OCI-LY7 (cell line): ENCODE measurements around the gene COX8A. TPM values are rescaled to one million over a fixed set of nuclear protein-coding genes. Genes with fewer than 3 reads are reported as not detected.
A peak's percentile ranks its signal among the peaks of the same experiment; 100 is the strongest.

Experiments
- BruUV-seq: library from RNA; stranded (reverse); fragments of 400-500 nt; replicated peaks from 2 replicates; lab custom pipeline; 2021; lab: Mats Ljungman, UMichigan
- CTCF ChIA-PET: fragments of 300-600 bp; sonication (Branson Sonifier 250); formaldehyde crosslinking; loops from one replicate; lab custom pipeline; 2022; ENCODE audit warnings: antibody characterized with exemption; ENCODE audit not compliant: unreplicated experiment; lab: Charles Lee
- POLR2A ChIA-PET: fragments of 300-600 bp; sonication (Branson Sonifier 250); formaldehyde crosslinking; loops from one replicate; lab custom pipeline; 2022; ENCODE audit warnings: antibody characterized with exemption; lab: Charles Lee
- DNase-seq: peaks from one replicate; pipeline ENCODE4 v3.0.0-alpha.2; 2015; ENCODE audit warnings: low spot score
- H2AFZ ChIP-seq: fragments of 200-600 bp; sonication (generic), shearing (Covaris generic); 2 replicates; pipeline ENCODE4 v1.6.1; 2014; ENCODE audit warnings: mild to moderate bottlenecking, antibody characterized with exemption, low read length, moderate library complexity
- H3K27ac ChIP-seq: fragments of 200-600 bp; sonication (generic); 2 replicates; pipeline ENCODE4 v1.5.1; 2014; ENCODE audit warnings: mixed run types, low read depth, mild to moderate bottlenecking, moderate library complexity, low read length, inconsistent platforms; ENCODE audit not compliant: poor library complexity, severe bottlenecking
- H3K36me3 ChIP-seq: fragments of 200-600 bp; sonication (generic); 2 replicates; pipeline ENCODE4 v1.6.1; 2014; ENCODE audit warnings: mild to moderate bottlenecking, antibody characterized with exemption, low read length, moderate library complexity, mixed read lengths; ENCODE audit not compliant: insufficient read depth
- H3K4me1 ChIP-seq: fragments of 200-600 bp; sonication (generic); 2 replicates; pipeline ENCODE4 v1.5.1; 2014; ENCODE audit warnings: mild to moderate bottlenecking, low read length; ENCODE audit not compliant: insufficient read depth, poor library complexity, severe bottlenecking
- H3K4me2 ChIP-seq: fragments of 200-600 bp; sonication (generic); 2 replicates; pipeline ENCODE4 v1.6.1; 2014; ENCODE audit warnings: mild to moderate bottlenecking, low read length
- H3K4me3 ChIP-seq: fragments of 200-600 bp; sonication (generic); 2 replicates; pipeline ENCODE4 v1.5.1; 2014; ENCODE audit warnings: mild to moderate bottlenecking, low read depth, low read length; ENCODE audit not compliant: poor library complexity, severe bottlenecking
- H3K79me2 ChIP-seq: fragments of 200-600 bp; sonication (generic); 2 replicates; pipeline ENCODE4 v1.6.1; 2016; ENCODE audit warnings: low read depth, mild to moderate bottlenecking, low read length, moderate library complexity, mixed read lengths; ENCODE audit not compliant: insufficient read depth
- H3K9me2 ChIP-seq: fragments of 200-600 bp; sonication (generic); 2 replicates; pipeline ENCODE4 v1.6.1; 2016; ENCODE audit warnings: mild to moderate bottlenecking, low read length, mixed read lengths; ENCODE audit not compliant: insufficient read depth
- H3K9me3 ChIP-seq: fragments of 200-600 bp; sonication (generic); 2 replicates; pipeline ENCODE4 v1.6.1; 2014; ENCODE audit warnings: mild to moderate bottlenecking, mixed run types, low read length, mixed read lengths
- H4K20me1 ChIP-seq: fragments of 200-600 bp; sonication (generic); 2 replicates; pipeline ENCODE4 v1.6.1; 2014; ENCODE audit warnings: mild to moderate bottlenecking, antibody characterized with exemption, low read length, moderate library complexity, mixed read lengths; ENCODE audit not compliant: insufficient read depth
- CTCF ChIP-seq: fragments of 200-600 bp; sonication (generic); conservative IDR thresholded peaks from 2 replicates; pipeline ENCODE4 v1.5.1; 2014; ENCODE audit warnings: mild to moderate bottlenecking, antibody characterized with exemption, low read length, moderate library complexity, mixed read lengths
- EZH2phosphoT487 ChIP-seq: fragments of 200-600 bp; sonication (generic); IDR thresholded peaks from 2 replicates; pipeline ENCODE4 v1.6.1; 2018; ENCODE audit warnings: low read depth, borderline replicate concordance, mild to moderate bottlenecking, mixed run types, antibody characterized with exemption, low read length, moderate library complexity, mixed read lengths
- intact Hi-C: fragments of 100-400 bp; cut with micrococcal nuclease; formaldehyde crosslinking; loops from one replicate; pipeline ENCODE4 v1.10.0; 2022; ENCODE audit not compliant: unreplicated experiment
- total RNA-seq, 2 experiments: library from RNA; depleted of rRNA in 1 of 2; stranded (reverse); fragments of >200 nt in 1 of 2; shearing (Covaris generic) in 1 of 2; gene quantifications; 2 replicates each; pipeline ENCODE4 v1.2.3, GENCODE V29; 2014 to 2022

Gene COX8A
- total RNA-seq, 2 experiments from 2014 or later, result 373 to 811 TPM

DNA sequence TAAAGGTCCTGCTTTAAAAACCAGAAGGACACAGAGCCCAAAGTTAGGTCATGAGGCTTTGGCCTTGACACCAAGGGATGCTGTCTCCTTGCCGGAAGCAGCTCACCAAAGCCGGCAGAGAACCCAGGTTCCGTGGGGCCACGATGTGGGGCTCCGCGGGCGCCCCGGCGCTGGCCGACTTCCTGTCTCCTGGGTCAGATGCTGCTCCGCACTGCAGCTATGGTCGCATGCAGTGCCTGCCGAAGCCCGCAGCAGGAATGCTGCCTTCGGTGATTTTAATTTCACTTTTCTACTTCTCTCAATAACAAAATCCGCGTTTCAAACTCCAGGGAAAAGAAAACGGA is 11.4 kb downstream of the COX8A start:
- TSS peak; percentile 86 for BruUV-seq
- H3K4me2 ChIP-seq, result peak overlapping the region; percentile 88
- H3K9me3 ChIP-seq, result no peaks in the 10 kb centered on the region
- peaks cover 39% of the 10 kb centered on the region for H3K4me1 ChIP-seq
- peak overlapping the region; percentile 67 for H2AFZ ChIP-seq
- H3K36me3 ChIP-seq, result peaks cover 23% of the 10 kb centered on the region
- H3K9me2 ChIP-seq, result no peaks in the 10 kb centered on the region
- DNase-seq, result peak; percentile 68
- TF ChIP-seq CTCF, result no peak
- TF ChIP-seq EZH2phosphoT487, result no peak
- intact Hi-C loops, result no loop called here
- H3K79me2 ChIP-seq, result peaks cover 17% of the 10 kb centered on the region; the same call in 1 of the 2 replicates
- H3K27ac ChIP-seq, result peak overlapping the region; percentile 72
- peak overlapping the region; percentile 91 for H3K4me3 ChIP-seq
- ChIA-PET CTCF (no interaction called here), POLR2A (interaction anchor here (0.8 to 1.4 kb wide), 2 partner anchors 33 to 147 kb away, joined by 3 to 4 read pairs; partner anchors contain the start of gene MARK2)
- H4K20me1 ChIP-seq, result peaks cover 5% of the 10 kb centered on the region; the same call in 1 of the 2 replicates

DNA sequence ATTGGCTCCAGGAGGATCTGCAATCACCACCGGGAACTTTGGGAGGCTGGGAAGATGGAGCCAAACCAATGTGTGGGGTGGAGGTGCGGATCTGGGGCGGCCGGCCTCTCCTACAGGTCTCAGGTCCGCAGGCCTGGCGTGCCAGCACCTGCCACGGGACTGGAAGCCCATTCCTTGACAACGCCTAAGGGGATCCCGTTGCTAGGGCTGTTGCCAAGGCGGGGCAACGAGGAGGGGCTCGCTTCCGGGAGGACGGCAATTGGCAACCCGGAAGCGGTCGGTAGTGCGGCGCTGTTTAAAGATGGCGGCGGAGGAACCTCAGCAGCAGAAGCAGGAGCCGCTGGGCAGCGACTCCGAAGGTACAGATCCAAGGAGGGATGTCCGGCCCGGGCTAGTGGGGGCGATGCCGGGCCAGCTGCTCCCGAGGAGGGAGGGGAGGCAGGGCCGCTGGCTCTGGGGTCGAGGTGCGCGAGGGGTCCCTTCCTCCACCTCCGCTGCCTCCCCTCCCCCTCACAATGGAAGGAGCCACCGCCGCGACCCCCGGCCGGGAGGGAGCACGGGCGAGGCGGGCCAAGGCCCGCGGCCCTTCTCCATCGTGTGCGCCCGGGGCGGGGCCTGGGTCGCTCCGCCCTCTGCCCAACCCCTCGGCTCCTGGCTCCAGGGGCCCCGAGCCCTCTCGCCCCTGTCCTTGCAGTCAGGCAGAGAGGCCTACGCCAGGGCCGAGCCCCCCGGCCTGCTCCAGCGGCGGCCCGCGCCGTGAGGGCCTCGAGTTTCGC is 11.9 kb downstream of the COX8A start, which contains the start of gene OTUB1:
TSS of gene OTUB1 (plus strand) at position 283 of the 776 bp plus-strand sequence. CDS start at position 302, 19 bp downstream.
- ChIA-PET CTCF (no interaction called here), POLR2A (interaction anchor here (1.4 kb wide), 1 partner anchor 34 kb away, joined by 4 read pairs; no protein-coding TSS in a partner anchor)
- H3K9me2 ChIP-seq, result no peaks in the 10 kb centered on the region
- TF ChIP-seq CTCF, result no peak
- no peak for TF ChIP-seq EZH2phosphoT487
- H3K4me2 ChIP-seq, result peak within 1 kb of the TSS; percentile 88
- H2AFZ ChIP-seq, result peak within 1 kb of the TSS; percentile 67
- peaks cover 17% of the 10 kb centered on the region; the same call in 1 of the 2 replicates for H3K79me2 ChIP-seq
- intact Hi-C loops, result no loop called here
- no peaks in the 10 kb centered on the region for H3K9me3 ChIP-seq
- H3K36me3 ChIP-seq, result peaks cover 28% of the 10 kb centered on the region
- H4K20me1 ChIP-seq, result peaks cover 5% of the 10 kb centered on the region; the same call in 1 of the 2 replicates
- DNase-seq, result peak; percentile 88
- peaks cover 39% of the 10 kb centered on the region for H3K4me1 ChIP-seq
- BruUV-seq, result no TSS peak
- peak within 1 kb of the TSS; percentile 91 for H3K4me3 ChIP-seq
- peak within 1 kb of the TSS; percentile 72 for H3K27ac ChIP-seq
